ENCODE measurements around the gene GREB1L.

DNA sequence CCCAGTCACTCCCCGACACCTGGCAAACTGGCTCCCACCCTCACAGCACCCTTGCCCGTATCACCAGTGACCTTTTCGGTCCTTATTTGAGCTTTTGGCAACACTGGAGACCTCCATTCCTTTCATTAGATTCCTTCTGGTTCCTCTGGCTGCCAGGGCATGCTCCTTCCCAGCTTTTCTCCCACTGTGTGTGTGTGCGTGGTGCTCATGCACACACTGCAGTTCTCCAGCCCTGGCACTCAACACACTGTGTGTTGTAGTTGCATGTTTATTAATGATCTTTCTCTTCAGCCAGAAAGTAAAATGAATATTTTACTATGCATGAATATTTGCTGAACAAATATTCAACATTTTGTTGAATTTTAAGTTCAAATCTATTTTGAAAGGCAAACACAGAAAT, 219.4 kb downstream of the GREB1L start:
- TF ChIP-seq, protein P1, sequence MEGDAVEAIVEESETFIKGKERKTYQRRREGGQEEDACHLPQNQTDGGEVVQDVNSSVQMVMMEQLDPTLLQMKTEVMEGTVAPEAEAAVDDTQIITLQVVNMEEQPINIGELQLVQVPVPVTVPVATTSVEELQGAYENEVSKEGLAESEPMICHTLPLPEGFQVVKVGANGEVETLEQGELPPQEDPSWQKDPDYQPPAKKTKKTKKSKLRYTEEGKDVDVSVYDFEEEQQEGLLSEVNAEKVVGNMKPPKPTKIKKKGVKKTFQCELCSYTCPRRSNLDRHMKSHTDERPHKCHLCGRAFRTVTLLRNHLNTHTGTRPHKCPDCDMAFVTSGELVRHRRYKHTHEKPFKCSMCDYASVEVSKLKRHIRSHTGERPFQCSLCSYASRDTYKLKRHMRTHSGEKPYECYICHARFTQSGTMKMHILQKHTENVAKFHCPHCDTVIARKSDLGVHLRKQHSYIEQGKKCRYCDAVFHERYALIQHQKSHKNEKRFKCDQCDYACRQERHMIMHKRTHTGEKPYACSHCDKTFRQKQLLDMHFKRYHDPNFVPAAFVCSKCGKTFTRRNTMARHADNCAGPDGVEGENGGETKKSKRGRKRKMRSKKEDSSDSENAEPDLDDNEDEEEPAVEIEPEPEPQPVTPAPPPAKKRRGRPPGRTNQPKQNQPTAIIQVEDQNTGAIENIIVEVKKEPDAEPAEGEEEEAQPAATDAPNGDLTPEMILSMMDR (IDR thresholded peaks at IDR 0.05): no peak
- no peak for TF ChIP-seq POLR2A (IDR thresholded peaks at IDR 0.05)
